ENCODE results near the gene WDR36.

WDR36 gene

GRCh38 chr5:111092062-111092853, at the start of gene WDR36:
Gene WDR36, plus strand, starts transcription at chr5:111092348. Its CDS starts 109 bp downstream, at chr5:111092457.
- peak; percentile 96 for DNase-seq

GRCh38 chr5:111043712-111044506, 48.2 kb upstream of the WDR36 start:
- DNase-seq, result peak; percentile 57

GRCh38 chr5:111058064-111058463, 34.1 kb upstream of the WDR36 start:
- no peak for DNase-seq

- no peak for DNase-seq
These were observed 32.0 kb upstream of the WDR36 start for GRCh38 chr5:111060169-111060568.

- DNase-seq, result no peak
These were observed 30.5 kb upstream of the WDR36 start for GRCh38 chr5:111061618-111062017.

GRCh38 chr5:111063709-111064322, 28.3 kb upstream of the WDR36 start:
- DNase-seq, result no peak

GRCh38 chr5:111066261-111066938, 25.7 kb upstream of the WDR36 start:
- DNase-seq, result no peak

GRCh38 chr5:111068213-111068612, 23.9 kb upstream of the WDR36 start:
- DNase-seq, result no peak

- no peak for DNase-seq
These were observed 22.3 kb upstream of the WDR36 start for GRCh38 chr5:111069839-111070238.

- DNase-seq, result peak; percentile 79
These were observed 21.6 kb upstream of the WDR36 start for GRCh38 chr5:111070272-111071134.

- DNase-seq, result no peak
These were observed 20.7 kb upstream of the WDR36 start, which contains the start of gene TSLP for GRCh38 chr5:111071413-111071812. Gene TSLP, plus strand, starts transcription at chr5:111071713. Its CDS starts 178 bp downstream, at chr5:111071891.

GRCh38 chr5:111072949-111073682, 19.0 kb upstream of the WDR36 start:
- peak; percentile 88 for DNase-seq

- no peak for DNase-seq
These were observed 17.9 kb upstream of the WDR36 start for GRCh38 chr5:111074244-111074643.

- DNase-seq, result no peak
These were observed 16.6 kb upstream of the WDR36 start for GRCh38 chr5:111075520-111075919.

- DNase-seq, result no peak
These were observed 16.1 kb upstream of the WDR36 start for GRCh38 chr5:111076091-111076490.

GRCh38 chr5:111077678-111078077, 14.5 kb upstream of the WDR36 start:
- no peak for DNase-seq

GRCh38 chr5:111079846-111080245, 12.3 kb upstream of the WDR36 start:
- no peak for DNase-seq

GRCh38 chr5:111083323-111083722, 8.8 kb upstream of the WDR36 start:
- no peak for DNase-seq

- DNase-seq, result no peak
These were observed 3.8 kb downstream of the WDR36 start for GRCh38 chr5:111095982-111096381.

GRCh38 chr5:111099058-111099778, 7.1 kb downstream of the WDR36 start:
- no peak for DNase-seq
